H1 (cell line): ENCODE measurements around the gene KIN. TPM values are rescaled to one million over a fixed set of nuclear protein-coding genes. Genes with fewer than 3 reads are reported as not detected.

Experiments
- CTCF ChIA-PET: fragments of 300-600 bp; sonication (Branson Sonifier 250); formaldehyde crosslinking; loops from one replicate; lab custom pipeline; 2021; ENCODE audit not compliant: partially characterized antibody; lab: Charles Lee
- POLR2A ChIA-PET: fragments of 300-600 bp; sonication (Branson Sonifier 250); formaldehyde crosslinking; loops from one replicate; lab custom pipeline; 2021; ENCODE audit warnings: inconsistent platforms; ENCODE audit not compliant: partially characterized antibody; lab: Charles Lee
- DNase-seq, 2 experiments: peaks; one replicate each; pipeline versions ENCODE4 v3.0.0 to v3.0.0-alpha.2; 2010 to 2022; ENCODE audit warnings: low spot score in 2 of 2, low read depth in 1 of 2, mixed read lengths in 1 of 2
- FAIRE-seq: peaks from 2 replicates; lab custom pipeline; 2011; peaks lifted over from hg19 to GRCh38; lab: Jason Lieb, UNC
- H2AFZ ChIP-seq: 2 replicates; pipeline ENCODE4 v1.8.1; 2012; ENCODE audit warnings: low read length, inconsistent platforms
- H2AK5ac ChIP-seq: 2 replicates; pipeline ENCODE4 v1.6.1; 2013; ENCODE audit warnings: low read depth, low read length
- H2BK120ac ChIP-seq: replicated peaks from 2 replicates; pipeline ENCODE3; 2013; ENCODE audit warnings: low read depth, low read length, inconsistent platforms
- H2BK12ac ChIP-seq: 2 replicates; pipeline ENCODE4 v1.6.1; 2013; ENCODE audit warnings: low read depth, low read length
- H2BK15ac ChIP-seq: 2 replicates; pipeline ENCODE4 v1.6.1; 2013; ENCODE audit warnings: low read length
- H2BK20ac ChIP-seq: 2 replicates; pipeline ENCODE4 v1.6.1; 2013; ENCODE audit warnings: low read length
- H2BK5ac ChIP-seq: 2 replicates; pipeline ENCODE4 v1.6.1; 2013; ENCODE audit warnings: low read depth, low read length
- H3K14ac ChIP-seq: 2 replicates; pipeline ENCODE4 v1.6.1; 2013; ENCODE audit warnings: inconsistent platforms; ENCODE audit not compliant: insufficient read length
- H3K18ac ChIP-seq: 2 replicates; pipeline ENCODE4 v1.6.1; 2013; ENCODE audit warnings: low read length; ENCODE audit errors: extremely low read depth
- H3K23ac ChIP-seq: 2 replicates; pipeline ENCODE4 v1.6.1; 2013; ENCODE audit warnings: inconsistent platforms; ENCODE audit not compliant: insufficient read length
- H3K23me2 ChIP-seq: 2 replicates; pipeline ENCODE4 v1.6.1; 2013; ENCODE audit warnings: low read depth, low read length
- H3K27ac ChIP-seq: 2 replicates; pipeline ENCODE4 v1.6.1; 2011; ENCODE audit warnings: low read depth, low read length, inconsistent platforms
- H3K27me3 ChIP-seq, 4 experiments: replicated peaks in 1 of 4; 1 replicate in 1 of 4; 2 replicates in 3 of 4; pipeline versions ENCODE4 v1.6.1 to v1.8.1; 2011 to 2013; ENCODE audit warnings: low read length in 3 of 4, mild to moderate bottlenecking in 3 of 4, inconsistent platforms in 2 of 4, mixed read lengths in 2 of 4, moderate library complexity in 1 of 4; ENCODE audit not compliant: control insufficient read depth in 3 of 4, insufficient read depth in 3 of 4; ENCODE audit errors: extremely low read depth in 1 of 4
- H3K36me3 ChIP-seq, 4 experiments: 2 replicates each; pipeline versions ENCODE4 v1.6.1 to v1.8.1; 2011 to 2013; ENCODE audit warnings: mild to moderate bottlenecking in 4 of 4, low read length in 3 of 4, moderate library complexity in 2 of 4, control low read depth in 1 of 4, inconsistent platforms in 1 of 4; ENCODE audit not compliant: insufficient read depth in 4 of 4, control insufficient read depth in 2 of 4
- H3K4ac ChIP-seq: replicated peaks from 2 replicates; pipeline ENCODE3; 2013; ENCODE audit warnings: low read length, low read depth, mixed read lengths, inconsistent platforms; ENCODE audit not compliant: insufficient read length
- H3K4me1 ChIP-seq, 4 experiments: replicated peaks in 1 of 4; 1 replicate in 1 of 4; 2 replicates in 3 of 4; pipeline versions ENCODE4 v1.6.1 to v1.8.1; 2011 to 2013; ENCODE audit warnings: low read length in 3 of 4, inconsistent platforms in 2 of 4, mixed read lengths in 1 of 4; ENCODE audit not compliant: insufficient read depth in 4 of 4, control insufficient read depth in 3 of 4
- H3K4me2 ChIP-seq, 2 experiments: 2 replicates each; pipeline versions ENCODE4 v1.6.1 to v1.8.1; 2011 to 2013; ENCODE audit warnings: low read depth in 2 of 2, low read length in 2 of 2, control low read depth in 1 of 2, inconsistent platforms in 1 of 2, mild to moderate bottlenecking in 1 of 2; ENCODE audit not compliant: insufficient read depth in 1 of 2
- H3K4me3 ChIP-seq, 4 experiments: fragments of 200-600, 300-600 bp in 1 of 4; sonication (generic), shearing (Covaris generic), sonication (Bioruptor Twin) in 1 of 4; 2 replicates each; pipeline versions ENCODE4 v1.5.1 to v1.8.1; 2011 to 2016; ENCODE audit warnings: low read length in 4 of 4, low read depth in 3 of 4, control low read depth in 2 of 4, inconsistent platforms in 2 of 4, mild to moderate bottlenecking in 2 of 4, mixed read lengths in 1 of 4, moderate library complexity in 1 of 4; ENCODE audit not compliant: insufficient read depth in 2 of 4; ENCODE audit errors: extremely low read depth in 1 of 4
- H3K56ac ChIP-seq: replicated peaks from 2 replicates; pipeline ENCODE3; 2013; ENCODE audit warnings: low read depth, mild to moderate bottlenecking, mixed read lengths, low read length, inconsistent platforms; ENCODE audit not compliant: insufficient read length
- H3K79me1 ChIP-seq: 2 replicates; pipeline ENCODE4 v1.6.1; 2013; ENCODE audit warnings: low read depth, low read length, control low read depth
- H3K79me2 ChIP-seq, 2 experiments: 2 replicates each; pipeline versions ENCODE4 v1.6.1 to v1.8.1; 2012 to 2013; ENCODE audit warnings: low read length in 2 of 2, mild to moderate bottlenecking in 2 of 2, inconsistent platforms in 1 of 2; ENCODE audit not compliant: insufficient read depth in 2 of 2, control insufficient read depth in 1 of 2
- H3K9ac ChIP-seq, 4 experiments: replicated peaks in 1 of 4; 1 replicate in 1 of 4; 2 replicates in 3 of 4; pipeline versions ENCODE4 v1.6.1 to v1.8.1; 2011 to 2013; ENCODE audit warnings: low read depth in 3 of 4, low read length in 3 of 4, control low read depth in 2 of 4, mild to moderate bottlenecking in 2 of 4, moderate library complexity in 2 of 4, inconsistent platforms in 1 of 4; ENCODE audit errors: extremely low read depth in 1 of 4
- H3K9me3 ChIP-seq, 2 experiments: 2 replicates each; pipeline versions ENCODE4 v1.6.1 to v1.8.1; 2012 to 2013; ENCODE audit warnings: mild to moderate bottlenecking in 2 of 2, moderate library complexity in 2 of 2, control low read depth in 1 of 2, inconsistent platforms in 1 of 2, low read depth in 1 of 2, low read length in 1 of 2, mixed read lengths in 1 of 2; ENCODE audit not compliant: insufficient read depth in 2 of 2
- H4K20me1 ChIP-seq, 2 experiments: replicated peaks in 1 of 2; 2 replicates each; pipeline versions ENCODE3 to v1.8.1; 2011 to 2013; ENCODE audit warnings: inconsistent platforms in 2 of 2, low read length in 2 of 2, mild to moderate bottlenecking in 1 of 2; ENCODE audit not compliant: insufficient read depth in 2 of 2, control insufficient read depth in 1 of 2
- H4K5ac ChIP-seq: 2 replicates; pipeline ENCODE4 v1.6.1; 2013; ENCODE audit warnings: low read length, low read depth, mixed read lengths, inconsistent platforms; ENCODE audit not compliant: insufficient read length
- H4K8ac ChIP-seq: 2 replicates; pipeline ENCODE4 v1.8.0; 2013; ENCODE audit warnings: mild to moderate bottlenecking, moderate library complexity, low read length, inconsistent platforms; ENCODE audit not compliant: insufficient read depth; ENCODE audit errors: extremely low read depth
- H4K91ac ChIP-seq: replicated peaks from 2 replicates; pipeline ENCODE3; 2013; ENCODE audit warnings: low read length, mixed read lengths, inconsistent platforms; ENCODE audit not compliant: insufficient read length
- CBX8 ChIP-seq: fragments of 300-800, 300-1000 bp; sonication (generic); IDR thresholded peaks from 2 replicates; pipeline ENCODE4 v1.7.1; 2016; ENCODE audit warnings: low read depth, low read length, borderline replicate concordance
- CEBPB ChIP-seq: IDR thresholded peaks from 2 replicates; pipeline ENCODE4 v1.6.1; 2012; ENCODE audit warnings: low read depth, low read length
- CHD1 ChIP-seq: IDR thresholded peaks from 2 replicates; pipeline ENCODE4 v1.6.1; 2012; ENCODE audit warnings: low read depth, low read length, improper control_type of control experiment
- CHD2 ChIP-seq: IDR thresholded peaks from 2 replicates; pipeline ENCODE4 v1.6.1; 2012; ENCODE audit warnings: low read length, improper control_type of control experiment
- CREB1 ChIP-seq: IDR thresholded peaks from 2 replicates; pipeline ENCODE4 v1.6.1; 2012; ENCODE audit warnings: inconsistent platforms
- KDM4A ChIP-seq: IDR thresholded peaks from one replicate; pipeline ENCODE4 v1.7.1; 2012; ENCODE audit warnings: low read depth, mild to moderate bottlenecking, moderate library complexity, low read length, inconsistent platforms; ENCODE audit not compliant: severe bottlenecking
- KDM5A ChIP-seq: fragments of 200-600 bp; IDR thresholded peaks from 2 replicates; pipeline ENCODE4 v1.7.1; 2012; ENCODE audit warnings: mild to moderate bottlenecking, low read length, inconsistent platforms, mixed read lengths
- MAFK ChIP-seq: IDR thresholded peaks from 2 replicates; pipeline ENCODE4 v1.6.1; 2012; ENCODE audit warnings: low read depth, mild to moderate bottlenecking, improper control_type of control experiment, low read length
- NANOG ChIP-seq: IDR thresholded peaks from 2 replicates; pipeline ENCODE4 v1.6.1; 2011; ENCODE audit warnings: low read length, low read depth, mild to moderate bottlenecking, inconsistent platforms; ENCODE audit not compliant: insufficient read depth, poor library complexity, severe bottlenecking
- RFX5 ChIP-seq: IDR thresholded peaks from 2 replicates; pipeline ENCODE4 v1.6.1; 2011; ENCODE audit warnings: low read depth, low read length, improper control_type of control experiment, borderline replicate concordance
- SIRT6 ChIP-seq: IDR thresholded peaks from one replicate; pipeline ENCODE4 v1.7.1; 2012; ENCODE audit warnings: low read length, inconsistent platforms
- SP2 ChIP-seq: IDR thresholded peaks from 2 replicates; pipeline ENCODE4 v1.6.1; 2012; ENCODE audit warnings: mild to moderate bottlenecking, low read length, inconsistent platforms
- SP4 ChIP-seq: IDR thresholded peaks from 2 replicates; pipeline ENCODE4 v1.6.1; 2012; ENCODE audit warnings: low read length, inconsistent platforms
- TAF7 ChIP-seq: optimal IDR thresholded peaks from 2 replicates; pipeline ENCODE3; 2011; ENCODE audit warnings: low read depth, mild to moderate bottlenecking, inconsistent platforms, low read length, moderate library complexity, borderline replicate concordance
- YY1 ChIP-seq: IDR thresholded peaks from 2 replicates; pipeline ENCODE4 v1.6.1; 2011; ENCODE audit warnings: low read depth, mild to moderate bottlenecking, low read length
- WGBS, 2 experiments: shearing (Covaris generic) in 1 of 2; methylation state at CpG; one replicate each; pipeline versions ENCODE4 v1.1.6 to v1.1.7; 2013 to 2015; ENCODE audit warnings: low lambda C conversion rate in 2 of 2, mixed read lengths in 2 of 2, inconsistent platforms in 1 of 2, low coverage in 1 of 2, missing lambda C conversion rate in 1 of 2; ENCODE audit not compliant: insufficient replicate concordance in 2 of 2, insufficient coverage in 1 of 2, insufficient read length in 1 of 2; ENCODE audit errors: extremely low coverage in 1 of 2, missing lambda C conversion rate in 1 of 2; 5-methylcytosine and 5-hydroxymethylcytosine counted together
- polyA plus RNA-seq, 7 experiments: library from polyadenylated mRNA; depleted of rRNA in 3 of 7; stranded (reverse) in 5 of 7; unstranded in 2 of 7; fragments of >200 nt in 5 of 7; fragments of 200-250 nt in 2 of 7; gene quantifications; 1 replicate in 5 of 7; 2 replicates in 1 of 7; 4 replicates in 1 of 7; pipeline versions ENCODE4 v1.2.1 to v1.2.3, GENCODE V29; 2011 to 2013; ENCODE audit warnings: missing spikeins in 2 of 7, mixed read lengths in 2 of 7
- total RNA-seq: library from RNA; stranded (reverse); fragmentation: NEBNext Ultra II Directional; extraction: Animal tissue kit (Norgen Biotek cat#: 25700); gene quantifications from 2 replicates; pipeline ENCODE4 v1.2.1, GENCODE V29; 2021
- TF ChIP-seq, protein P1 (sequence below): IDR thresholded peaks from 2 replicates; pipeline ENCODE4 v1.6.1; 2012; ENCODE audit warnings: inconsistent platforms

KIN gene
- total and polyA plus RNA-seq, 2 of the 8 experiments (the other 6 are each of a cell fraction or from before 2014, with no cell fraction given) = 3.7 to 16.5 TPM

- H3K9me3 ChIP-seq = no peaks in the 10 kb centered on the region
- no peak overlapping the region for H2AFZ ChIP-seq
- H3K23me2 ChIP-seq = no peaks in the 10 kb centered on the region
- WGBS, 2 experiments = 80% methylated on average over 1 of the region's 1 CpG; no CpG with 5 or more reads in 1 of the 2 experiments
- H3K18ac ChIP-seq = no peak overlapping the region
- no peak overlapping the region for H3K9ac ChIP-seq
- H3K4me2 ChIP-seq = no peak overlapping the region
- H3K79me1 ChIP-seq = no peaks in the 10 kb centered on the region
- no peaks in the 10 kb centered on the region for H3K79me2 ChIP-seq
- H3K27ac ChIP-seq = no peak overlapping the region
- H2BK5ac ChIP-seq = no peak overlapping the region
- H4K5ac ChIP-seq = no peak overlapping the region
- FAIRE-seq (no peak), DNase-seq (no peak)
- H2BK12ac ChIP-seq = no peak overlapping the region
- H3K23ac ChIP-seq = no peak overlapping the region
- no peak overlapping the region for H3K4ac ChIP-seq
- ChIA-PET POLR2A (no interaction called here), CTCF (no interaction called here)
- H3K14ac ChIP-seq = no peak overlapping the region
- no peaks in the 10 kb centered on the region for H3K4me1 ChIP-seq
- no peak overlapping the region for H4K91ac ChIP-seq
- no peak overlapping the region for H4K8ac ChIP-seq
- H2BK20ac ChIP-seq = no peak overlapping the region
- no peaks in the 10 kb centered on the region for H4K20me1 ChIP-seq
- no peaks in the 10 kb centered on the region for H3K36me3 ChIP-seq
- no peak overlapping the region for H2BK120ac ChIP-seq
- H3K4me3 ChIP-seq = no peak overlapping the region
- H3K27me3 ChIP-seq = no peaks in the 10 kb centered on the region
- no peak overlapping the region for H3K56ac ChIP-seq
- H2BK15ac ChIP-seq = no peak overlapping the region
- H2AK5ac ChIP-seq = no peak overlapping the region
- TF ChIP-seq MAFK = no peak
- no peak for TF ChIP-seq CHD1
- TF ChIP-seq CREB1 = no peak
- no peak for TF ChIP-seq SP4
- no peak for TF ChIP-seq SIRT6
- TF ChIP-seq YY1 = no peak
- no peak for TF ChIP-seq CBX8
- TF ChIP-seq TAF7 = no peak
- TF ChIP-seq KDM5A = no peak
- TF ChIP-seq, protein P1, sequence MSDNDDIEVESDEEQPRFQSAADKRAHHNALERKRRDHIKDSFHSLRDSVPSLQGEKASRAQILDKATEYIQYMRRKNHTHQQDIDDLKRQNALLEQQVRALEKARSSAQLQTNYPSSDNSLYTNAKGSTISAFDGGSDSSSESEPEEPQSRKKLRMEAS = no peak
- TF ChIP-seq NANOG = no peak
- no peak for TF ChIP-seq CEBPB
- TF ChIP-seq RFX5 = no peak
- no peak for TF ChIP-seq SP2
- no peak for TF ChIP-seq KDM4A
- no peak for TF ChIP-seq CHD2
Observed at GRCh38 chr10:7710446-7710845, 77.3 kb downstream of the KIN start.
